ENCODE results near the gene BCOR.

The BCOR gene

DNA sequence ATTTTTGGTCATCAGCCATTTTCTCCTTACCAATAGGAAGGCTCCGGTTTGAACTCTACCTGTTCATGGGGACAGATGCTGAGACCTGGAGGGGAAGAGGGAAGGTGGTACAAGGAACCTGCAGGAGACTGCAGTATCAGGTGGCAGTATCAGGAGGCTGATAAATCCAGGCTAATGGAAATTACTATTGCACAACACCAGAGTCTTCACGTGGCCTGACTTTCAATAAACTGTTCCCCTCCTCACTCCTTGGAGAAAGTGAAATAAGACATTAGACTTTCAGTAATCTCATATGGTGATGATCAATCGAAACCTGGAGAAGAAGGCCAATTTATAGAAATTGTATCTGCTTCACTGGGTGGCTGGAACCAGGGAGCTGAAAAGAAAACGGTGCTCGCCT is 46.2 kb upstream of the BCOR start:
- H3K27ac ChIP-seq, result no peak overlapping the region
- TF ChIP-seq ZFX (IDR thresholded peaks at IDR 0.05), result no peak

DNA sequence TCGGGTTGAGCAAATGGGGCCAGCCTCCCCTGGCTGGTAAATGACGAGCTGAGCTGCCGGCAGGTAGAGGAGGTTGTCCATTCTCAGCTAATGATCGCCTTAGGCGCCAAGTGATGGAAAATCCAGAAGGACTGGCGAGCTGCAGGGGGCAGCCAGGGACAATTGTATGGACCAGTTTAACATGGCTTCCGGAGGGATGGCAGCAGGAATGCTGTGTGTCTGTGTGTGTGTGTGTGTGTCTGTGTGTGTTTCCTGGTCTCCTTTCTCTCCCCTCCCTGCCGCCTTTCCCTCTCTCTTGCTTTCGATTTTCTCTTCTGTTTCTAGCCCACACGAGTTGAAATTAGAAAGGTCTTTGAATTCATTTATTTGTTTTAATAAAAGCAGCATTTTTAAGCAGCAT is 45.2 kb upstream of the BCOR start:
- no peak for TF ChIP-seq ZFX (IDR thresholded peaks at IDR 0.05)
- TF ChIP-seq, protein P1, sequence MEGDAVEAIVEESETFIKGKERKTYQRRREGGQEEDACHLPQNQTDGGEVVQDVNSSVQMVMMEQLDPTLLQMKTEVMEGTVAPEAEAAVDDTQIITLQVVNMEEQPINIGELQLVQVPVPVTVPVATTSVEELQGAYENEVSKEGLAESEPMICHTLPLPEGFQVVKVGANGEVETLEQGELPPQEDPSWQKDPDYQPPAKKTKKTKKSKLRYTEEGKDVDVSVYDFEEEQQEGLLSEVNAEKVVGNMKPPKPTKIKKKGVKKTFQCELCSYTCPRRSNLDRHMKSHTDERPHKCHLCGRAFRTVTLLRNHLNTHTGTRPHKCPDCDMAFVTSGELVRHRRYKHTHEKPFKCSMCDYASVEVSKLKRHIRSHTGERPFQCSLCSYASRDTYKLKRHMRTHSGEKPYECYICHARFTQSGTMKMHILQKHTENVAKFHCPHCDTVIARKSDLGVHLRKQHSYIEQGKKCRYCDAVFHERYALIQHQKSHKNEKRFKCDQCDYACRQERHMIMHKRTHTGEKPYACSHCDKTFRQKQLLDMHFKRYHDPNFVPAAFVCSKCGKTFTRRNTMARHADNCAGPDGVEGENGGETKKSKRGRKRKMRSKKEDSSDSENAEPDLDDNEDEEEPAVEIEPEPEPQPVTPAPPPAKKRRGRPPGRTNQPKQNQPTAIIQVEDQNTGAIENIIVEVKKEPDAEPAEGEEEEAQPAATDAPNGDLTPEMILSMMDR (conservative IDR thresholded peaks at IDR 0.05), result no peak
- no peak overlapping the region for H3K27ac ChIP-seq

DNA sequence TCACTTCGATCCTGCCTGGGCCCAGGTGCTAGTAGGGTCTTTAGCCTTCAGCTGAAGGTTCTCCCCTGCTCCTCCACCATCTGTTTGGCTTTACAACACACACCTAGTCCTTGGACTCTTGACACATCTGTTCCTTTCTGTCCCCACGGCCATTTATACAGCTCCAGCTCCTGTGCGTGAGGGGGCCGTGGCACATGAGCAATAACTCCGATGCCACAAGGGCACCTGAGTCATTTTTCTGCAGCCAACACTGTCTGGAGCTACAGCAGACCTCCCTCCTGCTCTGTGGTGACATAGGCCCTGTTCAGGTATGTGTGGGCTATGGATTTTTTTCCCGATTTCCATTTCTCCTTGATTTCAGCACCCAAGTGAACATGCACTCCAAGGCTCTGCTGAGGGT is 44.7 kb upstream of the BCOR start:
- H3K27ac ChIP-seq, result no peak overlapping the region
- TF ChIP-seq, protein P1 (conservative IDR thresholded peaks at IDR 0.05), result no peak
- no peak for TF ChIP-seq ZFX (IDR thresholded peaks at IDR 0.05)

DNA sequence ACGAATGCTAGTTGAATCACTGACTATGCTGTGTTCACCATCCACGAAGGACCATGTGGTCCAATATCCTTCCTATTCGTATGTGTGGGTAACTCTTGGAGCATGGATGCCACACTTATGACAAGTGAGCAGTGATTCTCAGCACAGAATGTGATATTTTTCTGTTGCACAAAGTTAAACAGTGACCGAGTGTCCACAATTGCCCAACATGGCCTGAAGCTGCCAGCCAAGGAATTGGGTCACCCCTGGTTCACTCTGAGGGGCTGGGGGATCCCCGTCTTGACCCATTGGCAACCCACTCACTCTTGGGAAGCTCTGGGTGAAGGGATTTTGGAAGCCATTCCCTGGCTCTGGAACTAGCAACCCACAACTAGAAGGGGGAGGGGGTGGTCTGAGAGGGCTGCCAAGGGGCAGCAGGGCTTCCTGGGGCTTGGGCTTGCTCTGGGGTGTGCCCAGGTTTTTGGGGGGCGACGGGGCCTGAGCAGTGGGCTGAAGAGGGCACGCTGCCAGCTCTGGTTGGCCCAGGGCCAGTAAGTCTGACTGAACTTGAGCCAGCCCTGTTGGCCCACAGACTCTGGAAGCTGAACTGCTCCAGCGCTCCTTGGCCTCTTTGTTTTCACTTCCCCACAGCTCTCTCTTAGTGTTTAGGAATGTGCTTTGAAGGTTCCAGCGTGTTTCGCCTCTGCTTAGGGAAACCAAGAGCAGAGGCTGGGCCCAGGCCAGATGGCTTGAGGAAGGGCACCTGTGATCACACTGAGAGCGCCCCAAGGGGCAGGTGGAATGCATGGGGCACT is 43.1 kb upstream of the BCOR start:
- H3K27ac ChIP-seq, result no peak overlapping the region
- TF ChIP-seq, protein P1 (conservative IDR thresholded peaks at IDR 0.05), result no peak
- TF ChIP-seq ZFX (IDR thresholded peaks at IDR 0.05), result no peak

DNA sequence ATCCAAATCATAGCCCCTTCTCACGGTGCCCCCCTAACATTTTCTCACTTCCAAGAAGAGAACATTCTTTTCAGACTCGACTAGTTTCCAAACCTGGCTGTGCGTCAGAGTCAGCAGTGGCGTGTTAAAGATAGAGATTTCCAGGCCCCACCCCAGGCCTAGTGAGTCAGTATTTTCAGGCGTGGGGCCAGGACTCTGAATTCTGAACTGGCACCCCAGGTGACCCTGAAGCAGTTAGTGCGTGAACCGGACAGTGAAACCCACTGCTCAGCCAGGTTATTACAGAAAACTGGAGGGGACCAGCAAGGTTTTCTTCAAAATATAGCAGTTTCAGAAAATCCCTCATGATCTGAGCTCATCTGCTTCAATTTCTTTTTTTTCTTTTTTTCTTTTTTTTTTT is 35.0 kb upstream of the BCOR start:
- no peak overlapping the region for H3K27ac ChIP-seq
- TF ChIP-seq ZFX (IDR thresholded peaks at IDR 0.05), result no peak
- TF ChIP-seq, protein P1 (conservative IDR thresholded peaks at IDR 0.05), result no peak

DNA sequence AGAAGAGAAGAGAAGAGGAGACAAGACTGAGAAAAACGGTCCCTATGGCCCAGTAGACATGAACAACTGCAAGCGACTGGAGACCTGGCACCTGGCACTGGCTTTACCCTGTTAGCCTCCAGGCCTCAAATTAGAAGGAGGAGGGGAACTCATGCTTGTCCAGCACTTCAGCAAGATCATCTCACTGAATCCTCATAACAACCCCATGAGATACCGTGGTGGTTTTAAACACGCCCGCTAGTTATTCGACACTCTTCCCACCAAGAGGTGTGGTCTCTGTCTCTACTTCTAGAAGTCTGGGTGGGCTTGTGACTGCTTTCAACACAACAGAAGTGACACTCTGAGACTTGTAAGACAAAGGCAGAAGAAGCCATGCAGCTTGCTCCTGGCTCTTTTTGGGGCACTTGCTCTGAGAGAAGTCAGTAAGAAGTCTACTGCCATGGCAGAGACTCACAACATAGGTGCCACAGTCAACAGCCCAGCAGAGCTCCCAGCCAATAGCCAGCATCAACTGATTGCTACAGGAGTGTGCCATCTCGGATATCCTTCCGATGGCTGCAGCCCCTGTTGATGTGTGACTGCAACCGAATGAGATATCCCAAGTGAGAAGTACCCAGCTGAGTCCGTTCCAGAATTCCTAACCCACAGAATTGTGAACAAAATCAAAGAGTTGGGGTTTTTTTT is 34.0 kb upstream of the BCOR start:
- H3K27ac ChIP-seq, result no peak overlapping the region

DNA sequence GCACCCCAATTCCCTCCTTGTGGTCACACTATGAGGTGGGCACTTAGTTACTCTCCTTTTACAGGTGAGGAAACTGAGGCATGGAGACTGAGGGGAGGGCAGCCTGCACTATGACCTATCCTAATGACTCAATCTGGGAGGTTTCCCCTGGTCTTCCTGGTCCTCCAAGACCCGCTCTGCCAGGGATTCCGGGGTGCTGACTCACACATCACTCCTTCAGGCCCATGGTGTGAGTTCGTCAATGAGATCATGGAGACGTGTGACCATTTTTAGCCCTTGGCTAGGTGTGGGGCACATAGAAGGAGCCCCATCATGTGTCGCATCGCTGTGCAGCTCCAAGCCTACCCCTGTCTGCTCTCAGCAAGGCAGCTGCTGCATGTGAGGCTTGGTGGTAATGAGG is 32.4 kb upstream of the BCOR start:
- TF ChIP-seq, protein P1 (conservative IDR thresholded peaks at IDR 0.05), result no peak
- no peak for TF ChIP-seq ZFX (IDR thresholded peaks at IDR 0.05)
- H3K27ac ChIP-seq, result no peak overlapping the region

More for the DNA sequence above, 34.0 kb upstream of the BCOR start:
- TF ChIP-seq, protein P1 (conservative IDR thresholded peaks at IDR 0.05), result no peak
- no peak for TF ChIP-seq ZFX (IDR thresholded peaks at IDR 0.05)

Data from C4-2B (cell line).